Prostate gland (tissue), 2 donors: Measurements from ENCODE around the gene TFAP2B.

Experiments used
- POLR2A ChIP-seq: fragments of 450-650 bp; IDR thresholded peaks from one replicate; pipeline ENCODE4 v1.6.1; 2016; ENCODE audit warnings: antibody characterized with exemption, mild to moderate bottlenecking
- TF ChIP-seq, protein P1 (sequence below), 4 experiments: fragments of 200-600 bp in 2 of 4; fragments of 450-650 bp in 2 of 4; sonication (generic) in 2 of 4; IDR thresholded peaks; 1 replicate in 3 of 4; 2 replicates in 1 of 4; pipeline ENCODE4 v1.5.1; 2016 to 2019; ENCODE audit warnings: antibody characterized with exemption in 4 of 4, mild to moderate bottlenecking in 2 of 4, moderate library complexity in 2 of 4

DNA sequence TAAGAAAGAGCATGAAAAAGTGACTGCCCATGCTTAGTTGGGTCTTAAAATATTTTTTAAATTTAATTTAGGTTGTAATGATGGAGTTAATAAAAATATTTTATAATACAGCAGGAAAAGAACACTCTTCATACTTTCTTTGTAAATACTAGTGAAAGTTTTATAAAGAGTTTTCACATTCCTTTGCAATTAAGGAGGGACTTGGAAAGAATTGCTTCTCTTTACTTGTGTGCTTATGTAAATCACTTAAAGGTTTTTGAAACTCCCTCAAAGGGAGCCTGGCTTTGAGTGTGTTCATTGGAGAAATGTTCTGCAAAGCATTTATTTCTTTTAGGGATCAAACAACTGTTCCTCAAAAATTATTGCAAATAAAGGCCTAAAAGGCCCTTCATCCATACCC, 11.6 kb upstream of the TFAP2B start:
- TF ChIP-seq, protein P1, sequence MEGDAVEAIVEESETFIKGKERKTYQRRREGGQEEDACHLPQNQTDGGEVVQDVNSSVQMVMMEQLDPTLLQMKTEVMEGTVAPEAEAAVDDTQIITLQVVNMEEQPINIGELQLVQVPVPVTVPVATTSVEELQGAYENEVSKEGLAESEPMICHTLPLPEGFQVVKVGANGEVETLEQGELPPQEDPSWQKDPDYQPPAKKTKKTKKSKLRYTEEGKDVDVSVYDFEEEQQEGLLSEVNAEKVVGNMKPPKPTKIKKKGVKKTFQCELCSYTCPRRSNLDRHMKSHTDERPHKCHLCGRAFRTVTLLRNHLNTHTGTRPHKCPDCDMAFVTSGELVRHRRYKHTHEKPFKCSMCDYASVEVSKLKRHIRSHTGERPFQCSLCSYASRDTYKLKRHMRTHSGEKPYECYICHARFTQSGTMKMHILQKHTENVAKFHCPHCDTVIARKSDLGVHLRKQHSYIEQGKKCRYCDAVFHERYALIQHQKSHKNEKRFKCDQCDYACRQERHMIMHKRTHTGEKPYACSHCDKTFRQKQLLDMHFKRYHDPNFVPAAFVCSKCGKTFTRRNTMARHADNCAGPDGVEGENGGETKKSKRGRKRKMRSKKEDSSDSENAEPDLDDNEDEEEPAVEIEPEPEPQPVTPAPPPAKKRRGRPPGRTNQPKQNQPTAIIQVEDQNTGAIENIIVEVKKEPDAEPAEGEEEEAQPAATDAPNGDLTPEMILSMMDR (IDR thresholded peaks at IDR 0.05), result no peak
- TF ChIP-seq POLR2A, result no peak
